DOHH2 (cell line): ENCODE data around the gene RAB40B.
"Not testable (repeated sequence)": the region's sequence is repeated elsewhere in the genome, so short reads cannot be mapped to it uniquely, and the experiment has no call there.

Experiments used
- H3F3A ChIP-seq: fragments of 200-600 bp; sonication (generic), shearing (Covaris generic); 2 replicates; pipeline ENCODE4 v1.6.0; 2016; ENCODE audit warnings: antibody characterized with exemption, mild to moderate bottlenecking; ENCODE audit not compliant: control insufficient read depth, insufficient read depth
- H3K27ac ChIP-seq: fragments of 200-600 bp; sonication (generic); 2 replicates; pipeline ENCODE4 v1.5.1; 2014; ENCODE audit warnings: low read depth, mild to moderate bottlenecking, low read length, moderate library complexity
- H3K27me3 ChIP-seq: fragments of 200-600 bp; sonication (generic); 2 replicates; pipeline ENCODE4 v1.6.1; 2014; ENCODE audit warnings: mild to moderate bottlenecking, low read length, mixed read lengths; ENCODE audit not compliant: control insufficient read depth
- H3K36me3 ChIP-seq: fragments of 200-600 bp; sonication (generic); 2 replicates; pipeline ENCODE4 v1.6.1; 2014; ENCODE audit warnings: mild to moderate bottlenecking, low read length, moderate library complexity, mixed read lengths; ENCODE audit not compliant: control insufficient read depth
- H3K4me1 ChIP-seq: fragments of 200-600 bp; sonication (generic); 2 replicates; pipeline ENCODE4 v1.6.1; 2014; ENCODE audit warnings: mild to moderate bottlenecking, low read length, mixed read lengths; ENCODE audit not compliant: control insufficient read depth
- H3K4me2 ChIP-seq: fragments of 200-600 bp; sonication (generic); 2 replicates; pipeline ENCODE4 v1.6.0; 2014; ENCODE audit warnings: mild to moderate bottlenecking, low read length, moderate library complexity
- H3K4me3 ChIP-seq: fragments of 200-600 bp; sonication (generic); 2 replicates; pipeline ENCODE4 v1.5.1; 2014; ENCODE audit warnings: mild to moderate bottlenecking, low read length, mixed read lengths
- H3K79me2 ChIP-seq: fragments of 200-600 bp; sonication (generic); 2 replicates; pipeline ENCODE4 v1.6.1; 2014; ENCODE audit warnings: mild to moderate bottlenecking, low read length, mixed read lengths; ENCODE audit not compliant: control insufficient read depth
- H3K9me2 ChIP-seq: fragments of 200-600 bp; sonication (generic); replicated peaks from 2 replicates; pipeline ENCODE4 v1.6.1; 2014; ENCODE audit warnings: mild to moderate bottlenecking, low read length, mixed read lengths; ENCODE audit not compliant: control insufficient read depth
- H3K9me3 ChIP-seq: fragments of 200-600 bp; sonication (generic); 2 replicates; pipeline ENCODE4 v1.6.1; 2014; ENCODE audit warnings: antibody characterized with exemption, low read length, mixed read lengths; ENCODE audit not compliant: control insufficient read depth, insufficient read depth
- H4K20me1 ChIP-seq: fragments of 200-600 bp; sonication (generic); 2 replicates; pipeline ENCODE4 v1.6.0; 2014; ENCODE audit warnings: low read depth, mild to moderate bottlenecking, antibody characterized with exemption, low read length, moderate library complexity; ENCODE audit not compliant: control insufficient read depth, insufficient read depth
- EZH2phosphoT487 ChIP-seq: fragments of 200-600 bp; sonication (generic); IDR thresholded peaks from 2 replicates; pipeline ENCODE4 v1.6.1; 2017; ENCODE audit warnings: borderline replicate concordance, mild to moderate bottlenecking, antibody characterized with exemption, low read length, moderate library complexity, mixed read lengths
- TF ChIP-seq, protein P1 (sequence below): fragments of 200-600 bp; sonication (generic); IDR thresholded peaks from one replicate; pipeline ENCODE4 v1.5.1; 2014; ENCODE audit warnings: antibody characterized with exemption, mild to moderate bottlenecking, low read depth, low read length; ENCODE audit not compliant: poor library complexity, severe bottlenecking

RAB40B gene

DNA sequence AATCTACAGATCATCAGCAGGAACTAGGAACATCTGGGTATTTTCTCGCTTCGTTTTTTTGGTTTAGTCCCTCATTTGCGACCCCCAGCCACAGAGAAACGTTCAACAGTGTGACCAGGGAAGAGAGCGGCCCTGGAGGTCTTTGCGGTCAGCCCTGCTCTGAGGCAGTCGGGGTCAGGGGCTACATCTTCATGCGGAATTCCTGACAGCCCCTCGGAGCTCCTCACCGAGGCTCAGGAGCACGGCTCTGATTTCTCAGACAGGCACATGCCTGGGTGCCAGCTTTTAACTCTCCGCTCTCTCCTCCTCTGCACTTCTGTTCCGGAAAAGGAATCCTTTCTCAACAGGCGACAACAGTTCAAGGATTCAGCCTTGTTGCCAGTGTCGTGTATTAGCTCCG lies 42.2 kb downstream of the RAB40B start:
- Histone ChIP-seq H3F3A (no peaks in the 10 kb centered on the region), H3K36me3 (no peaks in the 10 kb centered on the region), H3K4me2 (no peak overlapping the region), H3K27ac (no peak overlapping the region), H3K4me3 (no peak overlapping the region), H4K20me1 (no peaks in the 10 kb centered on the region), H3K79me2 (no peaks in the 10 kb centered on the region), H3K9me3 (peaks cover 9% of the 10 kb centered on the region; the same call in 1 of the 2 replicates), H3K4me1 (no peaks in the 10 kb centered on the region), H3K27me3 (no peaks in the 10 kb centered on the region), H3K9me2 (no peaks in the 10 kb centered on the region)
- TF ChIP-seq EZH2phosphoT487: no peak
- TF ChIP-seq, protein P1, sequence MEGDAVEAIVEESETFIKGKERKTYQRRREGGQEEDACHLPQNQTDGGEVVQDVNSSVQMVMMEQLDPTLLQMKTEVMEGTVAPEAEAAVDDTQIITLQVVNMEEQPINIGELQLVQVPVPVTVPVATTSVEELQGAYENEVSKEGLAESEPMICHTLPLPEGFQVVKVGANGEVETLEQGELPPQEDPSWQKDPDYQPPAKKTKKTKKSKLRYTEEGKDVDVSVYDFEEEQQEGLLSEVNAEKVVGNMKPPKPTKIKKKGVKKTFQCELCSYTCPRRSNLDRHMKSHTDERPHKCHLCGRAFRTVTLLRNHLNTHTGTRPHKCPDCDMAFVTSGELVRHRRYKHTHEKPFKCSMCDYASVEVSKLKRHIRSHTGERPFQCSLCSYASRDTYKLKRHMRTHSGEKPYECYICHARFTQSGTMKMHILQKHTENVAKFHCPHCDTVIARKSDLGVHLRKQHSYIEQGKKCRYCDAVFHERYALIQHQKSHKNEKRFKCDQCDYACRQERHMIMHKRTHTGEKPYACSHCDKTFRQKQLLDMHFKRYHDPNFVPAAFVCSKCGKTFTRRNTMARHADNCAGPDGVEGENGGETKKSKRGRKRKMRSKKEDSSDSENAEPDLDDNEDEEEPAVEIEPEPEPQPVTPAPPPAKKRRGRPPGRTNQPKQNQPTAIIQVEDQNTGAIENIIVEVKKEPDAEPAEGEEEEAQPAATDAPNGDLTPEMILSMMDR: no peak

DNA sequence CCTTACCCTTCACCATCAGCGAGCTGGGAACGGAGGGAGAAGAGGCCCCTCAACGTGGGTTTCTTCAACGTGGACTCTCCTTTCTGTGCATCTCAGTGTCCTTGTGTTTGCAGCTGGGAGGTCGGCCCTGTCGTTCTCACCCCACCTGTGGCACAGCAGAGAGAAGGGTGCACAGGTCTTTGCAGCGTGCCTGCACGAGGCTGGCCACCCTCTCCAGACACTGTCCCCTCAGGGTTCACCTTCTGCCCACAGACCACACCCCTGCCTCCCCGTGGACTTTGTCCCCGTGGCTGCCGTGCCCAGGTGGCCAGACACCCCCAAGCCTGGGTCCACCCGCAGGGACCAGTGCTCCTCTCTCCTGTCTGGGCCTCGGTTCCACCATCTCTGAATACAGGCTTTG lies 43.0 kb downstream of the RAB40B start:
- no peaks in the 10 kb centered on the region for H3F3A ChIP-seq
- H3K9me3 ChIP-seq: peaks cover 7% of the 10 kb centered on the region; the same call in 1 of the 2 replicates
- no peaks in the 10 kb centered on the region for H4K20me1 ChIP-seq
- no peaks in the 10 kb centered on the region for H3K36me3 ChIP-seq
- no peaks in the 10 kb centered on the region for H3K9me2 ChIP-seq
- H3K27ac ChIP-seq: no peak overlapping the region
- H3K4me2 ChIP-seq: no peak overlapping the region
- no peaks in the 10 kb centered on the region for H3K79me2 ChIP-seq
- TF ChIP-seq EZH2phosphoT487: no peak
- TF ChIP-seq, protein P1: no peak
- no peaks in the 10 kb centered on the region for H3K27me3 ChIP-seq
- H3K4me3 ChIP-seq: no peak overlapping the region
- no peaks in the 10 kb centered on the region for H3K4me1 ChIP-seq

DNA sequence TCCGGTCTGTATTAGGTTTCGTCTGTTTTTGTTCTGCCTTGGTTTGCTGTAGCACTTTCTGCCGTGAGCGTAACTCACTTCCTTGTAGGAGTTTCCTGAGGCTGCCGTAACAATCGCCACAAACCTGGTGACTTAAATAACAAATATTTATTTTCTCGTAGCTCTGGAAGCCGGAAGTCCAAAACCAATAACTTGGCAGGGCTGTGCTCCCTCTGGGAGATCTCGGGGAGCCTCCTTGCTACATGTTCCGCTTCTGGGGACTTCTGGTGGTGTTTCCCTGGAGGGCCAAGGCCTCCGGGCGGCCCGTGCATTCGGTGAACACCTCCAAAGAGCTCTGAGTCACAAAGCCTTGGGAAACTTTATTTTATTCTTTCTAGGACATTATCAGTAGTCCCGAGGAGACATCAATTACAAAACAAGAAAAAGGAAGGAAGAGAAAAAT lies 43.4 kb downstream of the RAB40B start:
- Histone ChIP-seq H3F3A (no peaks in the 10 kb centered on the region), H3K4me2 (no peak overlapping the region), H3K27ac (no peak overlapping the region), H4K20me1 (no peaks in the 10 kb centered on the region), H3K9me3 (peaks cover 2% of the 10 kb centered on the region; the same call in 1 of the 2 replicates), H3K27me3 (no peaks in the 10 kb centered on the region; the same call in 1 of the 2 replicates), H3K4me3 (no peak overlapping the region), H3K9me2 (no peaks in the 10 kb centered on the region), H3K79me2 (no peaks in the 10 kb centered on the region), H3K4me1 (no peaks in the 10 kb centered on the region), H3K36me3 (no peaks in the 10 kb centered on the region)
- TF ChIP-seq, protein P1: no peak
- TF ChIP-seq EZH2phosphoT487: no peak

DNA sequence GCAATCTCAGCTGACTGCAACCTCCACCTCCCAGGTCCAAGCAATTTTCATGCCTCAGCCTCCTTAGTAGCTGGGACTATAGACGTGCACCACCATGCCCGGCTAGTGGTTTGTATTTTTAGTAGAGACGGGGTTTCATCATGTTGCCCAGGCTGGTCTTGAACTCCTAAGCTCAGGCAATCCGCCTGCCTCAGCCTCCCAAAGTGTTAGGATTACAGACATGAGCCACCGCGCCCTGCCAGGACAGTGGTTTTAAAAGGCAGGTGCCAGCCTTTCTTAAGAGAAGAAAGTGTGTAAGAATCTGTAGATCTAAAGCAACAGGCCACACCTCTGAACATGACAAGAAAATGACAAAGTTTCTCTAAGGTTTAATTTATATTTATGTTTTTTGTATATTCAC lies 43.9 kb downstream of the RAB40B start:
- H3K27me3 ChIP-seq, H3K27ac ChIP-seq, H3K9me2 ChIP-seq, H3K4me1 ChIP-seq, H3K4me2 ChIP-seq, H3K79me2 ChIP-seq, H4K20me1 ChIP-seq, H3K36me3 ChIP-seq, H3F3A ChIP-seq, H3K9me3 ChIP-seq, H3K4me3 ChIP-seq: not testable (repeated sequence)
